Left lung (tissue), 10 donors: Measurements from ENCODE around the gene DIP2C. TPM values are rescaled to one million over a fixed set of nuclear protein-coding genes. Genes with fewer than 3 reads are reported as not detected.

Source experiments
- ATAC-seq: fragments of 200-7000 bp; cut with Tn5 transposase; one replicate; pipeline ENCODE4 v1.9.1; 2020; ENCODE audit warnings: moderate library complexity
- DNase-seq, 4 donors: peaks; one replicate each; pipeline ENCODE4 v3.0.0-alpha.2; 2013 to 2020
- H3K27ac ChIP-seq, 2 donors: fragments of 200-600 bp; sonication (generic) in 1 of 2; one replicate each; pipeline versions ENCODE4 v1.5.0 to v1.8.0; 2020 to 2021
- H3K27me3 ChIP-seq, 2 donors: fragments of 200-600 bp; sonication (generic) in 1 of 2; one replicate each; pipeline versions ENCODE4 v1.5.0 to v1.8.0; 2020 to 2021
- H3K36me3 ChIP-seq, 2 donors: fragments of 200-600 bp; sonication (generic) in 1 of 2; one replicate each; pipeline versions ENCODE4 v1.5.0 to v1.8.0; 2020 to 2021
- H3K4me1 ChIP-seq, 2 donors: fragments of 200-600 bp; one replicate each; pipeline ENCODE4 v1.8.0; 2021
- H3K4me3 ChIP-seq, 2 donors: fragments of 200-600 bp; sonication (generic) in 1 of 2; one replicate each; pipeline versions ENCODE4 v1.5.0 to v1.8.0; 2020 to 2021; ENCODE audit warnings: mild to moderate bottlenecking in 1 of 2
- H3K9me3 ChIP-seq, 2 donors: fragments of 200-600 bp; sonication (generic) in 1 of 2; one replicate each; pipeline versions ENCODE4 v1.5.0 to v1.8.0; 2020 to 2021
- CTCF ChIP-seq, 2 donors: fragments of 200-600 bp; sonication (generic) in 1 of 2; IDR thresholded peaks; one replicate each; pipeline versions ENCODE4 v1.5.0 to v1.8.0; 2021; ENCODE audit warnings: antibody characterized with exemption in 2 of 2
- intact Hi-C, 2 donors: fragments of 100-400 bp; cut with DNase I; formaldehyde crosslinking; loops; one replicate each; pipeline versions ENCODE4 v1.11.2 to v1.14.2; 2022
- polyA plus RNA-seq, 6 donors: library from polyadenylated mRNA; unstranded; fragments of 120-200 nt; gene quantifications; one replicate each; pipeline ENCODE4 v1.2.1, GENCODE V29; 2013; ENCODE audit not compliant: insufficient read length in 6 of 6
- total RNA-seq, 2 donors: library from RNA; stranded (reverse); fragmentation: NEBNext Ultra II Directional; extraction: Animal tissue kit (Norgen Biotek cat#: 25700); gene quantifications; one replicate each; pipeline ENCODE4 v1.2.1, GENCODE V29; 2021
- donor health status: DM: no; HTN: yes; CAD: no.
- donor health status: DM: no; HTN: no; CAD: no.

DIP2C gene
- total and polyA plus RNA-seq, 8 donors = 10.5 to 22.5 (median 19.5) TPM

- DNase-seq = no peak
- no peak for ATAC-seq
- Histone ChIP-seq H3K27ac (no peak overlapping the region), H3K9me3 (no peaks in the 10 kb centered on the region), H3K36me3 (no peaks in the 10 kb centered on the region), H3K27me3 (peaks cover 0 to 5% of the 10 kb centered on the region in 2 donors), H3K4me3 (no peak overlapping the region), H3K4me1 (no peaks in the 10 kb centered on the region)
- intact Hi-C loops = no loop called here
- TF ChIP-seq CTCF (IDR thresholded peaks at IDR 0.05) = no peak
Measured at GRCh38 chr10:729213-729612, 39.7 kb upstream of the DIP2C start.

GRCh38 chr10:728603-729002 is 39.1 kb upstream of the DIP2C start:
- intact Hi-C loops = no loop called here
- Histone ChIP-seq H3K27ac (no peak overlapping the region), H3K4me3 (no peak overlapping the region), H3K9me3 (no peaks in the 10 kb centered on the region), H3K4me1 (no peaks in the 10 kb centered on the region), H3K36me3 (no peaks in the 10 kb centered on the region), H3K27me3 (peaks cover 0 to 5% of the 10 kb centered on the region in 2 donors)
- no peak for DNase-seq
- no peak for ATAC-seq
- TF ChIP-seq CTCF (IDR thresholded peaks at IDR 0.05) = no peak

- Histone ChIP-seq H3K9me3 (peaks cover 0 to 3% of the 10 kb centered on the region in 2 donors), H3K4me3 (no peak overlapping the region), H3K27ac (no peak overlapping the region), H3K27me3 (peaks cover 0 to 5% of the 10 kb centered on the region in 2 donors), H3K4me1 (no peaks in the 10 kb centered on the region), H3K36me3 (no peaks in the 10 kb centered on the region)
- ATAC-seq (no peak), DNase-seq (no peak)
- TF ChIP-seq CTCF (IDR thresholded peaks at IDR 0.05) = no peak
- intact Hi-C loops = no loop called here
Measured at GRCh38 chr10:727162-727790, 37.8 kb upstream of the DIP2C start.

- Histone ChIP-seq H3K9me3 (peaks cover 0 to 3% of the 10 kb centered on the region in 2 donors), H3K4me3 (no peak overlapping the region), H3K36me3 (no peaks in the 10 kb centered on the region), H3K27me3 (peaks cover 0 to 5% of the 10 kb centered on the region in 2 donors), H3K27ac (no peak overlapping the region), H3K4me1 (no peaks in the 10 kb centered on the region)
- no peak for TF ChIP-seq CTCF (IDR thresholded peaks at IDR 0.05)
- intact Hi-C loops = no loop called here
- DNase-seq (no peak), ATAC-seq (peak; percentile 18)
Measured at GRCh38 chr10:725786-726185, 36.3 kb upstream of the DIP2C start.

GRCh38 chr10:725302-725701 is 35.8 kb upstream of the DIP2C start:
- Histone ChIP-seq H3K4me1 (no peaks in the 10 kb centered on the region), H3K36me3 (no peaks in the 10 kb centered on the region), H3K27ac (no peak overlapping the region), H3K9me3 (peaks cover 0 to 3% of the 10 kb centered on the region in 2 donors), H3K4me3 (no peak overlapping the region), H3K27me3 (peaks cover 0 to 5% of the 10 kb centered on the region in 2 donors)
- ATAC-seq = no peak
- no peak for TF ChIP-seq CTCF (IDR thresholded peaks at IDR 0.05)
- intact Hi-C loops = no loop called here
- DNase-seq = no peak
